ENCODE measurements around the gene AAGAB. TPM values are rescaled to one million over a fixed set of nuclear protein-coding genes. Genes with fewer than 3 reads are reported as not detected.

The AAGAB gene
- polyA plus RNA-seq, 1 donor, result 31.1 TPM

GRCh38 chr15:67181221-67181639, 73.2 kb downstream of the AAGAB start:
- no peak overlapping the region for H3K4me3 ChIP-seq (ENCODE audit: low read length)
- no peaks in the 10 kb centered on the region for H3K4me1 ChIP-seq (ENCODE audit: control insufficient read depth, insufficient read depth, low read length)
- H3K9me3 ChIP-seq (ENCODE audit: control insufficient read depth, low read depth, low read length), result no peaks in the 10 kb centered on the region
- H3K27me3 ChIP-seq (ENCODE audit: control insufficient read depth, insufficient read depth, low read length), result no peaks in the 10 kb centered on the region
- DNase-seq, result no peak
- WGBS (ENCODE audit: insufficient coverage, low lambda C conversion rate), result no CpG with 5 or more reads among the region's 15 CpGs
- no peak overlapping the region for H3K27ac ChIP-seq (ENCODE audit: low read length)
- peaks cover 74% of the 10 kb centered on the region for H3K36me3 ChIP-seq (ENCODE audit: control insufficient read depth, insufficient read depth, low read length)

- H3K36me3 ChIP-seq (ENCODE audit: control insufficient read depth, insufficient read depth, low read length), result peaks cover 68% of the 10 kb centered on the region
- WGBS (ENCODE audit: insufficient coverage, low lambda C conversion rate), result no CpG with 5 or more reads among the region's 10 CpGs
- peaks cover 4% of the 10 kb centered on the region for H3K4me1 ChIP-seq (ENCODE audit: control insufficient read depth, insufficient read depth, low read length)
- DNase-seq, result no peak
- H3K4me3 ChIP-seq (ENCODE audit: low read length), result no peak overlapping the region
- H3K27ac ChIP-seq (ENCODE audit: low read length), result no peak overlapping the region
- H3K27me3 ChIP-seq (ENCODE audit: control insufficient read depth, insufficient read depth, low read length), result no peaks in the 10 kb centered on the region
- no peaks in the 10 kb centered on the region for H3K9me3 ChIP-seq (ENCODE audit: control insufficient read depth, low read depth, low read length)
Measured at GRCh38 chr15:67180514-67181191, 73.8 kb downstream of the AAGAB start.

GRCh38 chr15:67180035-67180434, 74.4 kb downstream of the AAGAB start:
- DNase-seq, result no peak
- H3K4me3 ChIP-seq (ENCODE audit: low read length), result no peak overlapping the region
- H3K27me3 ChIP-seq (ENCODE audit: control insufficient read depth, insufficient read depth, low read length), result no peaks in the 10 kb centered on the region
- peaks cover 4% of the 10 kb centered on the region for H3K4me1 ChIP-seq (ENCODE audit: control insufficient read depth, insufficient read depth, low read length)
- no peak overlapping the region for H3K27ac ChIP-seq (ENCODE audit: low read length)
- no peaks in the 10 kb centered on the region for H3K9me3 ChIP-seq (ENCODE audit: control insufficient read depth, low read depth, low read length)
- WGBS (ENCODE audit: insufficient coverage, low lambda C conversion rate), result no CpG with 5 or more reads among the region's 11 CpGs
- H3K36me3 ChIP-seq (ENCODE audit: control insufficient read depth, insufficient read depth, low read length), result peaks cover 62% of the 10 kb centered on the region

- H3K4me1 ChIP-seq (ENCODE audit: control insufficient read depth, insufficient read depth, low read length), result peaks cover 4% of the 10 kb centered on the region
- H3K27me3 ChIP-seq (ENCODE audit: control insufficient read depth, insufficient read depth, low read length), result no peaks in the 10 kb centered on the region
- peaks cover 62% of the 10 kb centered on the region for H3K36me3 ChIP-seq (ENCODE audit: control insufficient read depth, insufficient read depth, low read length)
- H3K27ac ChIP-seq (ENCODE audit: low read length), result no peak overlapping the region
- no peak for DNase-seq
- H3K9me3 ChIP-seq (ENCODE audit: control insufficient read depth, low read depth, low read length), result no peaks in the 10 kb centered on the region
- WGBS (ENCODE audit: insufficient coverage, low lambda C conversion rate), result no CpG with 5 or more reads among the region's 9 CpGs
- no peak overlapping the region for H3K4me3 ChIP-seq (ENCODE audit: low read length)
Measured at GRCh38 chr15:67179411-67179995, 75.0 kb downstream of the AAGAB start.

- Histone ChIP-seq H3K9me3 (ENCODE audit: control insufficient read depth, low read depth, low read length) (no peaks in the 10 kb centered on the region), H3K4me1 (ENCODE audit: control insufficient read depth, insufficient read depth, low read length) (peaks cover 4% of the 10 kb centered on the region), H3K27ac (ENCODE audit: low read length) (no peak overlapping the region), H3K4me3 (ENCODE audit: low read length) (no peak overlapping the region), H3K36me3 (ENCODE audit: control insufficient read depth, insufficient read depth, low read length) (peaks cover 62% of the 10 kb centered on the region), H3K27me3 (ENCODE audit: control insufficient read depth, insufficient read depth, low read length) (no peaks in the 10 kb centered on the region)
- whole genome bisulfite sequencing (ENCODE audit: insufficient coverage, low lambda C conversion rate), result 80% methylated on average over 1 of the region's 11 CpGs
- no peak for DNase-seq
Measured at GRCh38 chr15:67178569-67179210, 75.8 kb downstream of the AAGAB start.

- WGBS (ENCODE audit: insufficient coverage, low lambda C conversion rate), result no CpG with 5 or more reads among the region's 6 CpGs
- DNase-seq, result no peak
- Histone ChIP-seq H3K9me3 (ENCODE audit: control insufficient read depth, low read depth, low read length) (no peaks in the 10 kb centered on the region), H3K27me3 (ENCODE audit: control insufficient read depth, insufficient read depth, low read length) (no peaks in the 10 kb centered on the region), H3K27ac (ENCODE audit: low read length) (no peak overlapping the region), H3K36me3 (ENCODE audit: control insufficient read depth, insufficient read depth, low read length) (peaks cover 63% of the 10 kb centered on the region), H3K4me1 (ENCODE audit: control insufficient read depth, insufficient read depth, low read length) (peaks cover 4% of the 10 kb centered on the region), H3K4me3 (ENCODE audit: low read length) (no peak overlapping the region)
Measured at GRCh38 chr15:67177752-67178151, 76.7 kb downstream of the AAGAB start.

GRCh38 chr15:67176195-67176971, 78.1 kb downstream of the AAGAB start:
- 75% methylated on average over 4 of the region's 14 CpGs for WGBS (ENCODE audit: insufficient coverage, low lambda C conversion rate)
- H3K27ac ChIP-seq (ENCODE audit: low read length), result no peak overlapping the region
- no peak for DNase-seq
- no peaks in the 10 kb centered on the region for H3K27me3 ChIP-seq (ENCODE audit: control insufficient read depth, insufficient read depth, low read length)
- H3K4me3 ChIP-seq (ENCODE audit: low read length), result no peak overlapping the region
- H3K36me3 ChIP-seq (ENCODE audit: control insufficient read depth, insufficient read depth, low read length), result peaks cover 68% of the 10 kb centered on the region
- H3K9me3 ChIP-seq (ENCODE audit: control insufficient read depth, low read depth, low read length), result no peaks in the 10 kb centered on the region
- H3K4me1 ChIP-seq (ENCODE audit: control insufficient read depth, insufficient read depth, low read length), result peaks cover 4% of the 10 kb centered on the region

- peaks cover 66% of the 10 kb centered on the region for H3K36me3 ChIP-seq (ENCODE audit: control insufficient read depth, insufficient read depth, low read length)
- no peaks in the 10 kb centered on the region for H3K9me3 ChIP-seq (ENCODE audit: control insufficient read depth, low read depth, low read length)
- H3K4me1 ChIP-seq (ENCODE audit: control insufficient read depth, insufficient read depth, low read length), result peaks cover 4% of the 10 kb centered on the region
- H3K4me3 ChIP-seq (ENCODE audit: low read length), result no peak overlapping the region
- peak in 1 of 2 donors; percentile 54 for DNase-seq
- no peak overlapping the region for H3K27ac ChIP-seq (ENCODE audit: low read length)
- no peaks in the 10 kb centered on the region for H3K27me3 ChIP-seq (ENCODE audit: control insufficient read depth, insufficient read depth, low read length)
- WGBS (ENCODE audit: insufficient coverage, low lambda C conversion rate), result no CpG with 5 or more reads among the region's 11 CpGs
Measured at GRCh38 chr15:67175643-67176071, 78.8 kb downstream of the AAGAB start.

GRCh38 chr15:67174864-67175573, 79.4 kb downstream of the AAGAB start:
- Histone ChIP-seq H3K27ac (ENCODE audit: low read length) (no peak overlapping the region), H3K4me3 (ENCODE audit: low read length) (no peak overlapping the region), H3K4me1 (ENCODE audit: control insufficient read depth, insufficient read depth, low read length) (peaks cover 4% of the 10 kb centered on the region), H3K27me3 (ENCODE audit: control insufficient read depth, insufficient read depth, low read length) (no peaks in the 10 kb centered on the region), H3K9me3 (ENCODE audit: control insufficient read depth, low read depth, low read length) (no peaks in the 10 kb centered on the region), H3K36me3 (ENCODE audit: control insufficient read depth, insufficient read depth, low read length) (peaks cover 67% of the 10 kb centered on the region)
- DNase-seq, result peak in 1 of 2 donors; percentile 52
- 64% methylated on average over 3 of the region's 9 CpGs for WGBS (ENCODE audit: insufficient coverage, low lambda C conversion rate)

- H3K4me3 ChIP-seq (ENCODE audit: low read length), result no peak overlapping the region
- H3K27ac ChIP-seq (ENCODE audit: low read length), result no peak overlapping the region
- no CpG with 5 or more reads among the region's 3 CpGs for WGBS (ENCODE audit: insufficient coverage, low lambda C conversion rate)
- H3K27me3 ChIP-seq (ENCODE audit: control insufficient read depth, insufficient read depth, low read length), result no peaks in the 10 kb centered on the region
- no peaks in the 10 kb centered on the region for H3K9me3 ChIP-seq (ENCODE audit: control insufficient read depth, low read depth, low read length)
- no peak for DNase-seq
- H3K36me3 ChIP-seq (ENCODE audit: control insufficient read depth, insufficient read depth, low read length), result peaks cover 67% of the 10 kb centered on the region
- peaks cover 4% of the 10 kb centered on the region for H3K4me1 ChIP-seq (ENCODE audit: control insufficient read depth, insufficient read depth, low read length)
Measured at GRCh38 chr15:67174446-67174845, 80.0 kb downstream of the AAGAB start.
